ENCODE results near the gene MYO7B.

GRCh38 chr2:127504552-127505430, 30.7 kb upstream of the MYO7B start:
- no peak for TF ChIP-seq CTCF (IDR thresholded peaks at IDR 0.05)
- TF ChIP-seq POLR2AphosphoS5 (IDR thresholded peaks at IDR 0.05): no peak
- TF ChIP-seq POLR2A (IDR thresholded peaks at IDR 0.05): no peak

Data from upper lobe of left lung (tissue), 4 donors.